ENCODE measurements around the gene LY6G6F.

Gene LY6G6F

GRCh38 chr6:31706599-31706998, at the start of gene LY6G6F:
LY6G6F (plus strand) TSS chr6:31706866; CDS start chr6:31706907, 41 bp downstream.
- H3K36me3 ChIP-seq (ENCODE audit: insufficient read depth, insufficient read length, low read length) = peaks cover 4% of the 10 kb centered on the region
- H3K27me3 ChIP-seq (ENCODE audit: insufficient read depth, insufficient read length) = no peaks in the 10 kb centered on the region
- TF ChIP-seq YY1 (IDR thresholded peaks at IDR 0.05; ENCODE audit: insufficient read depth, insufficient read length) (no peak), ZNF274 (IDR thresholded peaks at IDR 0.05; ENCODE audit: low read depth, low read length) (no peak), SUZ12 (IDR thresholded peaks at IDR 0.05; ENCODE audit: extremely low read depth, insufficient read depth, insufficient read length) (no peak)
- no peak within 1 kb of the TSS for H3K9ac ChIP-seq (ENCODE audit: insufficient read length, low read depth)
- H3K4me1 ChIP-seq (ENCODE audit: insufficient read depth, insufficient read length) = peaks cover 4% of the 10 kb centered on the region
- DNase-seq (ENCODE audit: low read depth, low spot score) = no peak
- H3K9me3 ChIP-seq (ENCODE audit: insufficient read depth, low read length) = no peaks in the 10 kb centered on the region
- H3K4me3 ChIP-seq (ENCODE audit: insufficient read length, low read depth) = no peak within 1 kb of the TSS

DNA sequence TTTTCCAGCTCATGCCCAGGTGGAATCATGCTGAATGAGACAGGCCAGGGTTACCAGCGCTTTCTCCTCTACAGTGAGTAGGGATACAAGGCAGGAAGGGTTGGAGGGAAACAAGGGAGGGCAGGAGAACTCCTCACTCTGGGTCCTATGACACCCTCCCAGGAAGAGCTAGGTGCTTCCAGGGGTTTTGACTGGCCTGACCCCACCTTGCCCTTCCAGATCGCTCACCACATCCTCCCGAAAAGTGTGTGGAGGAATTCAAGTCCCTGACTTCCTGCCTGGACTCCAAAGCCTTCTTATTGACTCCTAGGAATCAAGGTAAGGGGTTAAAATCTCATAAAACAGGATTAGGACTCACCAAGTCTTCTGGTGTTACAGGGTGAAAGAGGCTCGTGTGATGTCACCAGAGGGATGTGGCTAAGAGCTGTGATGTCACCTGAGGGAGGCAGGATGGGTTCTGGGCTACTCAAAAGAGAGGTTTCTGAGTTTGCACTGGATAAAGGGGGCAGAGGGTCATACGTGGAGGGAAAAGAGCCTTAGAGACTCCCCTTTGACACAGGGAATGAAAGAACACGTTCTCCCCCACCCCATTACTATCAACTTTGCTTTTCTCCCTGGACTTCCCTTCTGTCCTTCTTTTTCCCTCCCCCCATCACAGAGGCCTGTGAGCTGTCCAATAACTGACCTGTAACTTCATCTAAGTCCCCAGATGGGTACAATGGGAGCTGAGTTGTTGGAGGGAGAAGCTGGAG, 49.1 kb upstream of the LY6G6F start:
- H3K4me1 ChIP-seq (ENCODE audit: insufficient read depth, insufficient read length) = peaks cover 8% of the 10 kb centered on the region

GRCh38 chr6:31658158-31658688, 48.4 kb upstream of the LY6G6F start:
- no peaks in the 10 kb centered on the region for H3K27me3 ChIP-seq (ENCODE audit: insufficient read depth, insufficient read length)
- DNase-seq (ENCODE audit: low read depth, low spot score) = no peak
- H3K36me3 ChIP-seq (ENCODE audit: insufficient read depth, insufficient read length, low read length) = peaks cover 44% of the 10 kb centered on the region
- no peaks in the 10 kb centered on the region for H3K9me3 ChIP-seq (ENCODE audit: insufficient read depth, low read length)
- H3K4me3 ChIP-seq (ENCODE audit: insufficient read length, low read depth) = no peak overlapping the region
- TF ChIP-seq YY1 (IDR thresholded peaks at IDR 0.05; ENCODE audit: insufficient read depth, insufficient read length) = no peak
- no peak for TF ChIP-seq ZNF274 (IDR thresholded peaks at IDR 0.05; ENCODE audit: low read depth, low read length)
- no peak for TF ChIP-seq SUZ12 (IDR thresholded peaks at IDR 0.05; ENCODE audit: extremely low read depth, insufficient read depth, insufficient read length)
- no peak overlapping the region for H3K9ac ChIP-seq (ENCODE audit: insufficient read length, low read depth)
- H3K4me1 ChIP-seq (ENCODE audit: insufficient read depth, insufficient read length) = peaks cover 8% of the 10 kb centered on the region

More for the DNA sequence above, 49.1 kb upstream of the LY6G6F start:
- Histone ChIP-seq H3K4me3 (ENCODE audit: insufficient read length, low read depth) (no peak overlapping the region), H3K9ac (ENCODE audit: insufficient read length, low read depth) (no peak overlapping the region), H3K9me3 (ENCODE audit: insufficient read depth, low read length) (no peaks in the 10 kb centered on the region), H3K27me3 (ENCODE audit: insufficient read depth, insufficient read length) (no peaks in the 10 kb centered on the region), H3K36me3 (ENCODE audit: insufficient read depth, insufficient read length, low read length) (peaks cover 38% of the 10 kb centered on the region)
- DNase-seq (ENCODE audit: low read depth, low spot score) = no peak
- TF ChIP-seq ZNF274 (IDR thresholded peaks at IDR 0.05; ENCODE audit: low read depth, low read length) (no peak), YY1 (IDR thresholded peaks at IDR 0.05; ENCODE audit: insufficient read depth, insufficient read length) (no peak), SUZ12 (IDR thresholded peaks at IDR 0.05; ENCODE audit: extremely low read depth, insufficient read depth, insufficient read length) (no peak)

DNA sequence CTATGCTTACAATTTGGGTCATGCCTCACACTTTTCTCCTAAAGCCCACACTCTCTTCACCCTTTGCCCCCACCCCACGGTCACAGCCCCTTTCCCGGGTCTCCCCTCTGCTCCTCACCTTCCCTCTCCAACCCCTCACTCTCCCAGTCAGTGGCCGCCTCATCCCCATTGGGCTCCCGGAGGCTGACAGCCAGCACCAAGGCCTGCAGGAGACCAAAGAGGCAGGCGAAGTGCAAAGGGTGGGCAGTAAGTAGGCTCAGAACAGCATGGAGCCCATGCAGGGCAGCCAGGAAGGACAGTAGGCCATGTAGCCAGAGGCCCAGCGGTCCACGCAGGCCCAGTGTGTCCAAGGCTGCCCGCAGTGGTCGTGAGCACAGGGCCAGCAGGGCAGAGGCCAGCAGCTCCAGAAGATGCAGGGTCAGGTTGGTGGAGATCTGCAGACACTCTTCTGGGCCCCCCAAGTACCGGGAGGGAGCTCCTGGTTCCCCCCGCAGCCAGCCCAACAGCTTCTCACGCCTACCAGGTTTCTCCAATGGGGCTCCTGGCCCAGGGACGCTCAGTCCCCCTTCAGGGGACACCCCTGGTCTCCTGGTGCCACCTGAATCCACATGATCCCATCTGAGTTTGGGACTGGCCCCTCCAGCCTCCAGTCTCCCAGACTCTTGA, 47.5 kb upstream of the LY6G6F start:
- DNase-seq (ENCODE audit: low read depth, low spot score) = no peak
- TF ChIP-seq SUZ12 (IDR thresholded peaks at IDR 0.05; ENCODE audit: extremely low read depth, insufficient read depth, insufficient read length) (no peak), ZNF274 (IDR thresholded peaks at IDR 0.05; ENCODE audit: low read depth, low read length) (no peak), YY1 (IDR thresholded peaks at IDR 0.05; ENCODE audit: insufficient read depth, insufficient read length) (no peak)
- H3K36me3 ChIP-seq (ENCODE audit: insufficient read depth, insufficient read length, low read length) = peaks cover 51% of the 10 kb centered on the region
- H3K9ac ChIP-seq (ENCODE audit: insufficient read length, low read depth) = no peak overlapping the region
- H3K9me3 ChIP-seq (ENCODE audit: insufficient read depth, low read length) = no peaks in the 10 kb centered on the region
- H3K4me3 ChIP-seq (ENCODE audit: insufficient read length, low read depth) = peak overlapping the region; percentile 75
- H3K27me3 ChIP-seq (ENCODE audit: insufficient read depth, insufficient read length) = no peaks in the 10 kb centered on the region
- H3K4me1 ChIP-seq (ENCODE audit: insufficient read depth, insufficient read length) = peaks cover 8% of the 10 kb centered on the region

DNA sequence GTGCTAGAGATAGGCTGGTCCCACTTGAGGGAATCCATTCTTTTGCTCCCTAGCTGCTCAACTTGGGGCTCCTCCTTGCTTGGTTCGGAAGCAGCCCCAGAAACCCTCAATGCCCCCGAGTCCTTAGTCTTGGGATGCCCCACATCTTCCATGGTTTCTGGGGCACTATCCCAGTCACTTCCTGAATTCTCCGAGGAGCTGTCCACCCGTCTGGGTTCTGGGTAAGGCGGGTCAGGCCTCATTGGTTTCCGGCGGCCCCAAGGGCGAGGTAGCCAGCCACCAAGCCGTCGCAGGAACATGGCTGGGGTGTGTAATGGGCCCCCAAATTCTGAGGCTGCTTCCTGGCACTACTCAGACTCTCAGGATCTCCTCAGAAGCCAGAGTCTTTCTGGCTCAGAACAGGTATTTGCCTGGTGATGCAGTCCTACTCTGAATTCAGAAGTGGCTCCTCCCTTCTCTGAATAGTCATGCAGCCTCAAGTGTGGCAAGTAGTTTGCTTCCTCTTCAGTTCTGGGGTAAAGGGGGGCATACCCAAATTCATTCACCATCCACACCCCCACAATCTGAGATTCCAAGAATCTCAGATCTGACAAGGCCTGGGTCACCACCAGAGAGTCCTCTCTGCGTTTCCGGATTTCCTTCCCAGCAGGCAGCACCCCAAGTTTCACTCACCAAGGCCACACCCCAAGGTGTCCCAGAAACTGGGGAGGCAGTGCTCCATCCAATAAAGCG, 46.9 kb upstream of the LY6G6F start:
- no peaks in the 10 kb centered on the region for H3K27me3 ChIP-seq (ENCODE audit: insufficient read depth, insufficient read length)
- peak overlapping the region; percentile 91 for H3K9ac ChIP-seq (ENCODE audit: insufficient read length, low read depth)
- H3K4me1 ChIP-seq (ENCODE audit: insufficient read depth, insufficient read length) = peaks cover 11% of the 10 kb centered on the region
- DNase-seq (ENCODE audit: low read depth, low spot score) = no peak
- H3K36me3 ChIP-seq (ENCODE audit: insufficient read depth, insufficient read length, low read length) = peaks cover 51% of the 10 kb centered on the region
- TF ChIP-seq SUZ12 (IDR thresholded peaks at IDR 0.05; ENCODE audit: extremely low read depth, insufficient read depth, insufficient read length) (no peak), ZNF274 (IDR thresholded peaks at IDR 0.05; ENCODE audit: low read depth, low read length) (no peak), YY1 (IDR thresholded peaks at IDR 0.05; ENCODE audit: insufficient read depth, insufficient read length) (no peak)
- peak overlapping the region; percentile 75 for H3K4me3 ChIP-seq (ENCODE audit: insufficient read length, low read depth)
- no peaks in the 10 kb centered on the region for H3K9me3 ChIP-seq (ENCODE audit: insufficient read depth, low read length)

DNA sequence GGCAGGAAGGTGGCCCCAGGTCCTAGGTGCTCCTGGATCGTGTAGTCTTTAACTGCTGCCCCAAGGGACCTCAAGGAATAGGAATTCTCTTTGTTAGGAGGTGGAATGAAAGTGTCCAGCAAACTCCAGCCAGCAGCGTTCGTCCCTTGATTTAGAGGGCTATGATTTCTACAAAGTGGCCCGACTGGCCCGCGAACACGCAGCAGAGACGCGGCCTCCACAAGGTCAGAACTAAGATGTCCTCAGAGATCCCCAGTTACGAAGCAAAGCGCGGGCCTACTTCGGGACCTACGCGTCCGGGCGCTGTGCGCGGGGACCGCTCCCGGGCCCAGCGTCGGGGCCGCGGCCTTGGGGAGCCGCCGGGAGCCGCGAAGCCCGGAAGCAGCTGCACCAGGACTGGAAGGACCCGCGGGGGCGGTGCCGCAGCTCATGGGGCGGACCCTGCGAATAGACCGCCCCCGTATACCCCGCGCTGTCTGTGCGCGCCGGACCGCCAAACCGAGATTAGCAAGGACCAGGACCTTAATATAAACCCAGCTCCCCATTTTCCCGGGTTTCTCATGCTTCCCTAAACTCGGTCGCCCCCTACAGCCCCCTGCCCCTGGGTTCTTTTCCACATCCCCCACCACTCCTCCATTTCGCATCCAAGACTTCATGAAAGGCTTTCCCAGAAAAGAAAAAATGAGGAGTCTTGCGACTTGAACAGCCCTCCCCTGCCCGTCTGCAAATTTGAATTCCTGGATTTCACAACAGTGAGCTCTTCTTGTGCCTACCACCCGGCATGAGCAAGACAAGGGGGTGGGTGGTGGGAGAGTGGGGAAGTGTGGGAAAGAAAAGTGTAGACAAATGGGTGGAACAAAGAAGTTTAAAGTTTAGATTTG, 46.0 kb upstream of the LY6G6F start, which contains the start of gene C6orf47:
Gene C6orf47, minus strand, starts transcription at position 398 of the 881 bp plus-strand sequence. CDS start 831 bp downstream, outside the sequence.
- peak; percentile 68 for DNase-seq (ENCODE audit: low read depth, low spot score)
- Histone ChIP-seq H3K4me3 (ENCODE audit: insufficient read length, low read depth) (peak within 1 kb of the TSS; percentile 75), H3K9me3 (ENCODE audit: insufficient read depth, low read length) (no peaks in the 10 kb centered on the region), H3K27me3 (ENCODE audit: insufficient read depth, insufficient read length) (no peaks in the 10 kb centered on the region), H3K4me1 (ENCODE audit: insufficient read depth, insufficient read length) (peaks cover 11% of the 10 kb centered on the region), H3K9ac (ENCODE audit: insufficient read length, low read depth) (peak within 1 kb of the TSS; percentile 91), H3K36me3 (ENCODE audit: insufficient read depth, insufficient read length, low read length) (peaks cover 51% of the 10 kb centered on the region)
- TF ChIP-seq YY1 (IDR thresholded peaks at IDR 0.05; ENCODE audit: insufficient read depth, insufficient read length) (no peak), ZNF274 (IDR thresholded peaks at IDR 0.05; ENCODE audit: low read depth, low read length) (no peak), SUZ12 (IDR thresholded peaks at IDR 0.05; ENCODE audit: extremely low read depth, insufficient read depth, insufficient read length) (no peak)
